Endothelial cell of umbilical vein (primary cell): ENCODE data around the gene DUSP2. TPM values are rescaled to one million over a fixed set of nuclear protein-coding genes. Genes with fewer than 3 reads are reported as not detected.
A peak's percentile ranks its signal among the peaks of the same experiment; 100 is the strongest.

Experiments used
- BruUV-seq: library from RNA; stranded (reverse); fragments of 400-500 nt; replicated peaks from 2 replicates; lab custom pipeline; 2021; lab: Mats Ljungman, UMichigan
- CTCF ChIA-PET: fragments of 300-600, 350-600 bp; sonication (Branson Sonifier 250); formaldehyde crosslinking; loops from one replicate; lab custom pipeline; 2021; ENCODE audit warnings: antibody characterized with exemption, inconsistent platforms; lab: Charles Lee
- POLR2A ChIA-PET: fragments of 300-600, 350-600 bp; sonication (Branson Sonifier 250); formaldehyde crosslinking; loops from one replicate; lab custom pipeline; 2021; ENCODE audit warnings: antibody characterized with exemption, inconsistent platforms; lab: Charles Lee
- DNase-seq: peaks from one replicate; pipeline ENCODE4 v3.0.0-alpha.2; 2011; ENCODE audit warnings: low read depth, low spot score
- FAIRE-seq: peaks from 2 replicates; lab custom pipeline; 2011; peaks lifted over from hg19 to GRCh38; lab: Jason Lieb, UNC
- H2AFZ ChIP-seq: 2 replicates; pipeline ENCODE4 v1.6.0; 2012; ENCODE audit warnings: low read depth, low read length, control low read depth, inconsistent platforms
- H3K27ac ChIP-seq: 2 replicates; pipeline ENCODE4 v1.5.1; 2011; ENCODE audit warnings: low read depth, mild to moderate bottlenecking, control low read depth, low read length, moderate library complexity; ENCODE audit not compliant: insufficient read depth
- H3K27me3 ChIP-seq, 2 experiments: 2 replicates each; pipeline versions ENCODE4 v1.6.0 to v1.6.1; 2011; ENCODE audit warnings: low read length in 2 of 2, mixed read lengths in 1 of 2; ENCODE audit not compliant: control insufficient read depth in 2 of 2, insufficient read depth in 2 of 2
- H3K36me3 ChIP-seq, 2 experiments: 2 replicates in 1 of 2; 3 replicates in 1 of 2; pipeline ENCODE4 v1.5.1; 2011; ENCODE audit warnings: low read length in 2 of 2, mild to moderate bottlenecking in 1 of 2, moderate library complexity in 1 of 2; ENCODE audit not compliant: control insufficient read depth in 2 of 2, insufficient read depth in 2 of 2; ENCODE audit errors: extremely low read depth in 1 of 2
- H3K4me1 ChIP-seq: 3 replicates; pipeline ENCODE4 v1.5.1; 2011; ENCODE audit warnings: mild to moderate bottlenecking, low read length; ENCODE audit not compliant: control insufficient read depth, insufficient read depth; ENCODE audit errors: extremely low read depth
- H3K4me2 ChIP-seq: 2 replicates; pipeline ENCODE4 v1.6.1; 2011; ENCODE audit warnings: low read length, control low read depth, mixed read lengths; ENCODE audit not compliant: insufficient read depth
- H3K4me3 ChIP-seq, 3 experiments: fragments of 200-600 bp in 1 of 3; sonication (generic), shearing (Covaris generic) in 1 of 3; replicated peaks in 1 of 3; 2 replicates each; pipeline ENCODE4 v1.5.1; 2011 to 2016; ENCODE audit warnings: control low read depth in 3 of 3, low read length in 3 of 3, mild to moderate bottlenecking in 2 of 3, inconsistent platforms in 1 of 3, low read depth in 1 of 3, moderate library complexity in 1 of 3; ENCODE audit not compliant: insufficient read depth in 1 of 3
- H3K79me2 ChIP-seq: 2 replicates; pipeline ENCODE4 v1.6.0; 2012; ENCODE audit warnings: low read length, inconsistent platforms; ENCODE audit not compliant: control insufficient read depth, insufficient read depth
- H3K9ac ChIP-seq: replicated peaks from 2 replicates; pipeline ENCODE3; 2011; ENCODE audit warnings: low read length, control low read depth; ENCODE audit not compliant: insufficient read depth; ENCODE audit errors: extremely low read depth
- H3K9me1 ChIP-seq: replicated peaks from 3 replicates; pipeline ENCODE4 v1.6.0; 2011; ENCODE audit warnings: mild to moderate bottlenecking, low read length; ENCODE audit not compliant: control insufficient read depth, insufficient read depth; ENCODE audit errors: extremely low read depth
- H3K9me3 ChIP-seq: replicated peaks from 2 replicates; pipeline ENCODE4 v1.5.1; 2012; ENCODE audit warnings: low read length, inconsistent platforms; ENCODE audit not compliant: control insufficient read depth, insufficient read depth
- H4K20me1 ChIP-seq: replicated peaks from 2 replicates; pipeline ENCODE3; 2011; ENCODE audit warnings: mild to moderate bottlenecking, low read length; ENCODE audit not compliant: control insufficient read depth, insufficient read depth; ENCODE audit errors: extremely low read depth
- EZH2 ChIP-seq: IDR thresholded peaks from 2 replicates; pipeline ENCODE4 v1.6.1; 2012; ENCODE audit warnings: borderline replicate concordance, low read depth, mild to moderate bottlenecking, moderate library complexity, low read length, inconsistent platforms; ENCODE audit not compliant: severe bottlenecking
- FOS ChIP-seq: IDR thresholded peaks from 2 replicates; pipeline ENCODE4 v1.6.1; 2011; ENCODE audit warnings: mild to moderate bottlenecking, low read length, moderate library complexity, borderline replicate concordance; ENCODE audit not compliant: insufficient read depth
- GATA2 ChIP-seq: IDR thresholded peaks from 2 replicates; pipeline ENCODE4 v1.7.0; 2011; ENCODE audit warnings: low read depth, mild to moderate bottlenecking, moderate library complexity, mixed read lengths, low read length; ENCODE audit not compliant: insufficient read length, insufficient read depth
- JUN ChIP-seq: IDR thresholded peaks from 2 replicates; pipeline ENCODE4 v1.6.1; 2011; ENCODE audit warnings: borderline replicate concordance, low read depth; ENCODE audit not compliant: insufficient read length, insufficient read depth
- MYC ChIP-seq: IDR thresholded peaks from one replicate; pipeline ENCODE4 v1.6.1; 2011; ENCODE audit warnings: mild to moderate bottlenecking, low read depth, low read length
- POLR2AphosphoS5 ChIP-seq: IDR thresholded peaks from 2 replicates; pipeline ENCODE4 v1.6.1; 2012; ENCODE audit warnings: low read depth, mild to moderate bottlenecking, control low read depth, low read length, moderate library complexity; ENCODE audit not compliant: insufficient read depth
- dilution Hi-C: fragments of 300-500 bp; cut with MboI; formaldehyde crosslinking; loops from one replicate; pipeline ENCODE4 v1.15.0; 2019; ENCODE audit warnings: low sequenced_read_pairs; ENCODE audit not compliant: extremely low pct_ligation_motif_present
- intact Hi-C: fragments of 100-400 bp; cut with micrococcal nuclease; formaldehyde crosslinking; loops from one replicate; pipeline ENCODE4 v1.10.0; 2022
- polyA plus RNA-seq, 4 experiments: library from polyadenylated mRNA; depleted of rRNA in 3 of 4; stranded (reverse) in 3 of 4; unstranded in 1 of 4; fragments of >200 nt; gene quantifications; 2 replicates each; pipeline versions ENCODE4 v1.2.1 to v1.2.3, GENCODE V29; 2011 to 2012; ENCODE audit warnings: missing spikeins in 1 of 4
- total RNA-seq: library from RNA; stranded (reverse); gene quantifications from 2 replicates; pipeline ENCODE4 v1.2.3, GENCODE V29; 2021
- TF ChIP-seq, protein P1 (sequence below): IDR thresholded peaks from 2 replicates; pipeline ENCODE4 v1.6.1; 2011; ENCODE audit not compliant: insufficient read depth, insufficient read length
- TF ChIP-seq, protein P2 (sequence below), 2 donors: IDR thresholded peaks; 1 replicate in 1 of 2; 2 replicates in 1 of 2; pipeline ENCODE4 v1.5.1; 2011; ENCODE audit warnings: low read length in 2 of 2, mild to moderate bottlenecking in 2 of 2, moderate library complexity in 2 of 2, control low read depth in 1 of 2, inconsistent platforms in 1 of 2, low read depth in 1 of 2; ENCODE audit not compliant: insufficient read depth in 1 of 2; ENCODE audit errors: extremely low read depth in 1 of 2

DUSP2 gene
- total and polyA plus RNA-seq, 2 donors (not counting 3 experiments of a cell fraction or from before 2014, with no cell fraction given), result 0.33 TPM

DNA sequence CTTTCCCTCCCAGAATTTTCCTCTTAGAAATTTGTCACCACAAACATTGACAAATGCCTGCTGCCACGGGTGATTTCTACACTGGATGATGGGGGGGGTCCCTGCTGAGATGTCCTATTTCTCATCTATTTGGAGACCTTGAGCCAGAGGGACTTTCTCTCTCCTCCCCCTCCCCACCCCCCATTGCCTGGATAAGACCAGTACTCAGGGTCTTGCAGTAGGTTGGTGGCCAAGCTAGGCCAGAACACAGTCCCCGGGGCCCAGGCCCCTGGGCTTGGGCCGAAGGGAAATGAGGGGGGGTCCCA lies 560 bp upstream of the DUSP2 start:
- Histone ChIP-seq H4K20me1 (no peaks in the 10 kb centered on the region), H3K27ac (no peak overlapping the region), H3K9ac (no peak overlapping the region), H3K27me3 (no peaks in the 10 kb centered on the region), H2AFZ (no peak overlapping the region), H3K79me2 (no peaks in the 10 kb centered on the region), H3K9me1 (no peaks in the 10 kb centered on the region), H3K4me3 (no peak overlapping the region), H3K9me3 (no peaks in the 10 kb centered on the region), H3K4me1 (no peaks in the 10 kb centered on the region), H3K36me3 (no peaks in the 10 kb centered on the region), H3K4me2 (peak overlapping the region; percentile 28)
- no peak for TF ChIP-seq JUN
- no peak for TF ChIP-seq POLR2AphosphoS5
- TF ChIP-seq FOS, result no peak
- no peak for TF ChIP-seq EZH2
- TF ChIP-seq, protein P1, sequence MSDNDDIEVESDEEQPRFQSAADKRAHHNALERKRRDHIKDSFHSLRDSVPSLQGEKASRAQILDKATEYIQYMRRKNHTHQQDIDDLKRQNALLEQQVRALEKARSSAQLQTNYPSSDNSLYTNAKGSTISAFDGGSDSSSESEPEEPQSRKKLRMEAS, result no peak
- TF ChIP-seq, protein P2, sequence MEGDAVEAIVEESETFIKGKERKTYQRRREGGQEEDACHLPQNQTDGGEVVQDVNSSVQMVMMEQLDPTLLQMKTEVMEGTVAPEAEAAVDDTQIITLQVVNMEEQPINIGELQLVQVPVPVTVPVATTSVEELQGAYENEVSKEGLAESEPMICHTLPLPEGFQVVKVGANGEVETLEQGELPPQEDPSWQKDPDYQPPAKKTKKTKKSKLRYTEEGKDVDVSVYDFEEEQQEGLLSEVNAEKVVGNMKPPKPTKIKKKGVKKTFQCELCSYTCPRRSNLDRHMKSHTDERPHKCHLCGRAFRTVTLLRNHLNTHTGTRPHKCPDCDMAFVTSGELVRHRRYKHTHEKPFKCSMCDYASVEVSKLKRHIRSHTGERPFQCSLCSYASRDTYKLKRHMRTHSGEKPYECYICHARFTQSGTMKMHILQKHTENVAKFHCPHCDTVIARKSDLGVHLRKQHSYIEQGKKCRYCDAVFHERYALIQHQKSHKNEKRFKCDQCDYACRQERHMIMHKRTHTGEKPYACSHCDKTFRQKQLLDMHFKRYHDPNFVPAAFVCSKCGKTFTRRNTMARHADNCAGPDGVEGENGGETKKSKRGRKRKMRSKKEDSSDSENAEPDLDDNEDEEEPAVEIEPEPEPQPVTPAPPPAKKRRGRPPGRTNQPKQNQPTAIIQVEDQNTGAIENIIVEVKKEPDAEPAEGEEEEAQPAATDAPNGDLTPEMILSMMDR (IDR thresholded peaks at IDR 0.05; ENCODE audit: extremely low read depth in 1 of 2, insufficient read depth in 1 of 2, low read depth in 1 of 2, low read length in 2 of 2), result no peak
- no peak for TF ChIP-seq MYC
- TF ChIP-seq GATA2, result no peak
- dilution Hi-C loops, result no loop called here
- no TSS peak for BruUV-seq
- DNase-seq (no peak), FAIRE-seq (no peak)
- intact Hi-C loops, result no loop called here
- ChIA-PET POLR2A (no interaction called here), CTCF (interaction anchor here (3.5 kb wide), 1 partner anchor 8 kb away, joined by 15 read pairs; the partner anchor contains the start of gene ASTL)
